Liver (tissue), 9 donors: ENCODE measurements around the gene CHPF2. TPM values are rescaled to one million over a fixed set of nuclear protein-coding genes. Genes with fewer than 3 reads are reported as not detected.

Source experiments
- DNase-seq: peaks from one replicate; pipeline ENCODE4 v3.0.0-alpha.2; 2017; ENCODE audit warnings: low spot score
- H3K27ac ChIP-seq, 2 donors: one replicate each; pipeline ENCODE4 v1.7.0; 2013; ENCODE audit warnings: inconsistent platforms in 2 of 2, low read length in 2 of 2, control low read depth in 1 of 2, low read depth in 1 of 2, mild to moderate bottlenecking in 1 of 2
- H3K27me3 ChIP-seq, 4 donors: one replicate each; pipeline versions ENCODE4 v1.6.1 to v1.7.0; 2013; ENCODE audit warnings: low read length in 3 of 4, inconsistent platforms in 1 of 4, mild to moderate bottlenecking in 1 of 4, moderate library complexity in 1 of 4; ENCODE audit not compliant: control insufficient read depth in 4 of 4, insufficient read depth in 4 of 4
- H3K36me3 ChIP-seq, 4 donors: one replicate each; pipeline versions ENCODE4 v1.6.1 to v1.7.0; 2013; ENCODE audit warnings: low read length in 3 of 4, mild to moderate bottlenecking in 3 of 4, low read depth in 1 of 4, moderate library complexity in 1 of 4; ENCODE audit not compliant: control insufficient read depth in 4 of 4, insufficient read depth in 3 of 4
- H3K4me1 ChIP-seq, 4 donors: one replicate each; pipeline versions ENCODE4 v1.6.1 to v1.7.0; 2013; ENCODE audit warnings: low read length in 3 of 4, mild to moderate bottlenecking in 3 of 4, moderate library complexity in 1 of 4; ENCODE audit not compliant: control insufficient read depth in 4 of 4, insufficient read depth in 4 of 4
- H3K4me3 ChIP-seq, 3 donors: one replicate each; pipeline versions ENCODE4 v1.6.1 to v1.7.0; 2013; ENCODE audit warnings: low read length in 3 of 3, control low read depth in 1 of 3, low read depth in 1 of 3, mild to moderate bottlenecking in 1 of 3
- H3K9ac ChIP-seq, 2 donors: one replicate each; pipeline ENCODE4 v1.7.0; 2013; ENCODE audit warnings: low read length in 2 of 2, mild to moderate bottlenecking in 2 of 2, moderate library complexity in 2 of 2, control low read depth in 1 of 2, low read depth in 1 of 2
- H3K9me3 ChIP-seq, 4 donors: one replicate each; pipeline versions ENCODE4 v1.6.1 to v1.7.0; 2013; ENCODE audit warnings: low read length in 3 of 4; ENCODE audit not compliant: control insufficient read depth in 4 of 4
- CTCF ChIP-seq: fragments of 150-350 bp; IDR thresholded peaks from 2 replicates; pipeline ENCODE4 v1.5.1; 2017; ENCODE audit warnings: improper control_type of control experiment, low read depth, low read length; ENCODE audit not compliant: missing input control
- EGR1 ChIP-seq, 2 donors: IDR thresholded peaks; 2 replicates each; pipeline ENCODE4 v1.6.1; 2016 to 2018; ENCODE audit warnings: antibody characterized with exemption in 2 of 2, low read depth in 2 of 2
- FOXA1 ChIP-seq: IDR thresholded peaks from 2 replicates; pipeline ENCODE4 v1.6.1; 2016; ENCODE audit warnings: antibody characterized with exemption
- FOXA2 ChIP-seq: IDR thresholded peaks from 2 replicates; pipeline ENCODE4 v1.6.1; 2016; ENCODE audit warnings: antibody characterized with exemption
- GABPA ChIP-seq, 2 donors: IDR thresholded peaks in 1 of 2; conservative IDR thresholded peaks in 1 of 2; 2 replicates each; pipeline ENCODE4 v1.6.1; 2016; ENCODE audit warnings: antibody characterized with exemption in 2 of 2, mild to moderate bottlenecking in 1 of 2, moderate library complexity in 1 of 2
- HNF4A ChIP-seq, 2 donors: conservative IDR thresholded peaks; 2 replicates each; pipeline ENCODE4 v1.6.1; 2016; ENCODE audit warnings: antibody characterized with exemption in 2 of 2, mild to moderate bottlenecking in 2 of 2
- HNF4G ChIP-seq: IDR thresholded peaks from 2 replicates; pipeline ENCODE4 v1.6.1; 2016; ENCODE audit warnings: antibody characterized with exemption
- JUND ChIP-seq, 2 donors: IDR thresholded peaks; 2 replicates each; pipeline ENCODE4 v1.6.1; 2016; ENCODE audit warnings: antibody characterized with exemption in 2 of 2
- MAX ChIP-seq: IDR thresholded peaks from 2 replicates; pipeline ENCODE4 v1.6.1; 2016; ENCODE audit warnings: antibody characterized with exemption
- NR2F2 ChIP-seq: IDR thresholded peaks from 2 replicates; pipeline ENCODE4 v1.6.1; 2016; ENCODE audit warnings: antibody characterized with exemption
- RAD21 ChIP-seq, 2 donors: IDR thresholded peaks; 2 replicates each; pipeline ENCODE4 v1.6.1; 2016; ENCODE audit warnings: antibody characterized with exemption in 2 of 2, mild to moderate bottlenecking in 2 of 2
- REST ChIP-seq: IDR thresholded peaks from 2 replicates; pipeline ENCODE4 v1.6.1; 2016; ENCODE audit warnings: antibody characterized with exemption, mild to moderate bottlenecking
- RXRA ChIP-seq, 2 donors: IDR thresholded peaks; 2 replicates each; pipeline ENCODE4 v1.6.1; 2017 to 2018; ENCODE audit warnings: antibody characterized with exemption in 2 of 2, mild to moderate bottlenecking in 1 of 2
- SP1 ChIP-seq: IDR thresholded peaks from 2 replicates; pipeline ENCODE4 v1.6.1; 2018; ENCODE audit warnings: antibody characterized with exemption, mild to moderate bottlenecking
- TAF1 ChIP-seq: conservative IDR thresholded peaks from 2 replicates; pipeline ENCODE4 v1.6.1; 2016; ENCODE audit warnings: antibody characterized with exemption, mild to moderate bottlenecking
- WGBS: extraction: QIAGEN DNeasy Blood & Tissue Kit; methylation state at CpG from one replicate; pipeline ENCODE4 v1.1.7; 2013; 5-methylcytosine and 5-hydroxymethylcytosine counted together
- polyA plus RNA-seq, 2 donors: library from polyadenylated mRNA; stranded (reverse) in 1 of 2; unstranded in 1 of 2; fragments of 200-250 nt in 1 of 2; fragments of >200 nt in 1 of 2; fragmentation: Nextera tagmentation in 1 of 2; extraction: Ambion mirVana in 1 of 2; gene quantifications; one replicate each; pipeline versions ENCODE4 v1.2.1 to v1.2.3, GENCODE V29; 2013 to 2015
- total RNA-seq, 2 donors: library from RNA; depleted of rRNA; stranded (reverse); fragments of >200 nt; gene quantifications; one replicate each; pipeline ENCODE4 v1.2.3, GENCODE V29; 2014
- TF ChIP-seq, protein P1 (sequence below): IDR thresholded peaks from 2 replicates; pipeline ENCODE4 v1.6.1; 2016; ENCODE audit warnings: antibody characterized with exemption
- donor health status: healthy.
- donor health status: healthy.
- donor health status: healthy.
- donor health status: healthy.
- donor health status: healthy.

Gene CHPF2
- total and polyA plus RNA-seq, 4 donors, result 4.1 to 19.7 (median 18.1) TPM

GRCh38 chr7:151229249-151229648, 3.0 kb upstream of the CHPF2 start:
- H3K27me3 ChIP-seq, result no peaks in the 10 kb centered on the region
- no peak overlapping the region for H3K27ac ChIP-seq
- no peak for TF ChIP-seq HNF4A (conservative IDR thresholded peaks at IDR 0.05)
- no peak for TF ChIP-seq RXRA (IDR thresholded peaks at IDR 0.05)
- no peak for TF ChIP-seq JUND (IDR thresholded peaks at IDR 0.05)
- no peak for TF ChIP-seq MAX
- TF ChIP-seq, protein P1, sequence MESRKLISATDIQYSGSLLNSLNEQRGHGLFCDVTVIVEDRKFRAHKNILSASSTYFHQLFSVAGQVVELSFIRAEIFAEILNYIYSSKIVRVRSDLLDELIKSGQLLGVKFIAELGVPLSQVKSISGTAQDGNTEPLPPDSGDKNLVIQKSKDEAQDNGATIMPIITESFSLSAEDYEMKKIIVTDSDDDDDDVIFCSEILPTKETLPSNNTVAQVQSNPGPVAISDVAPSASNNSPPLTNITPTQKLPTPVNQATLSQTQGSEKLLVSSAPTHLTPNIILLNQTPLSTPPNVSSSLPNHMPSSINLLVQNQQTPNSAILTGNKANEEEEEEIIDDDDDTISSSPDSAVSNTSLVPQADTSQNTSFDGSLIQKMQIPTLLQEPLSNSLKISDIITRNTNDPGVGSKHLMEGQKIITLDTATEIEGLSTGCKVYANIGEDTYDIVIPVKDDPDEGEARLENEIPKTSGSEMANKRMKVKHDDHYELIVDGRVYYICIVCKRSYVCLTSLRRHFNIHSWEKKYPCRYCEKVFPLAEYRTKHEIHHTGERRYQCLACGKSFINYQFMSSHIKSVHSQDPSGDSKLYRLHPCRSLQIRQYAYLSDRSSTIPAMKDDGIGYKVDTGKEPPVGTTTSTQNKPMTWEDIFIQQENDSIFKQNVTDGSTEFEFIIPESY, result no peak
- no peak for TF ChIP-seq FOXA2
- TF ChIP-seq HNF4G, result no peak
- no peak for TF ChIP-seq NR2F2
- no peak for TF ChIP-seq GABPA (IDR thresholded peaks at IDR 0.05 in 1 of 2, conservative IDR thresholded peaks at IDR 0.05 in 1 of 2)
- no peak for TF ChIP-seq RAD21 (IDR thresholded peaks at IDR 0.05)
- no peak for TF ChIP-seq TAF1
- no peak for TF ChIP-seq FOXA1
- TF ChIP-seq SP1, result no peak
- TF ChIP-seq REST, result no peak
- no peak for TF ChIP-seq CTCF
- DNase-seq, result no peak
- no peak overlapping the region for H3K9ac ChIP-seq
- H3K4me3 ChIP-seq, result no peak overlapping the region
- no peaks in the 10 kb centered on the region for H3K9me3 ChIP-seq
- peaks cover 0 to 7% (median 3%) of the 10 kb centered on the region in 4 donors for H3K36me3 ChIP-seq
- WGBS, result 92% methylated on average over 10 of the region's 10 CpGs
- peaks cover 0 to 47% (median 37%) of the 10 kb centered on the region in 4 donors for H3K4me1 ChIP-seq

GRCh38 chr7:151231080-151231479, 1.2 kb upstream of the CHPF2 start:
- Histone ChIP-seq H3K27ac (no peak overlapping the region), H3K4me1 (peaks cover 0 to 37% (median 30%) of the 10 kb centered on the region in 4 donors), H3K4me3 (no peak overlapping the region), H3K9ac (no peak overlapping the region), H3K36me3 (peaks cover 0 to 7% (median 2%) of the 10 kb centered on the region in 4 donors), H3K27me3 (no peaks in the 10 kb centered on the region), H3K9me3 (no peaks in the 10 kb centered on the region)
- TF ChIP-seq CTCF (no peak), FOXA1 (no peak), EGR1 (IDR thresholded peaks at IDR 0.05; ENCODE audit: low read depth in 2 of 2) (no peak)
- no peak for DNase-seq
- WGBS, result 86% methylated on average over 1 of the region's 1 CpG
